ENCODE data around the gene SDR9C7.

DNA sequence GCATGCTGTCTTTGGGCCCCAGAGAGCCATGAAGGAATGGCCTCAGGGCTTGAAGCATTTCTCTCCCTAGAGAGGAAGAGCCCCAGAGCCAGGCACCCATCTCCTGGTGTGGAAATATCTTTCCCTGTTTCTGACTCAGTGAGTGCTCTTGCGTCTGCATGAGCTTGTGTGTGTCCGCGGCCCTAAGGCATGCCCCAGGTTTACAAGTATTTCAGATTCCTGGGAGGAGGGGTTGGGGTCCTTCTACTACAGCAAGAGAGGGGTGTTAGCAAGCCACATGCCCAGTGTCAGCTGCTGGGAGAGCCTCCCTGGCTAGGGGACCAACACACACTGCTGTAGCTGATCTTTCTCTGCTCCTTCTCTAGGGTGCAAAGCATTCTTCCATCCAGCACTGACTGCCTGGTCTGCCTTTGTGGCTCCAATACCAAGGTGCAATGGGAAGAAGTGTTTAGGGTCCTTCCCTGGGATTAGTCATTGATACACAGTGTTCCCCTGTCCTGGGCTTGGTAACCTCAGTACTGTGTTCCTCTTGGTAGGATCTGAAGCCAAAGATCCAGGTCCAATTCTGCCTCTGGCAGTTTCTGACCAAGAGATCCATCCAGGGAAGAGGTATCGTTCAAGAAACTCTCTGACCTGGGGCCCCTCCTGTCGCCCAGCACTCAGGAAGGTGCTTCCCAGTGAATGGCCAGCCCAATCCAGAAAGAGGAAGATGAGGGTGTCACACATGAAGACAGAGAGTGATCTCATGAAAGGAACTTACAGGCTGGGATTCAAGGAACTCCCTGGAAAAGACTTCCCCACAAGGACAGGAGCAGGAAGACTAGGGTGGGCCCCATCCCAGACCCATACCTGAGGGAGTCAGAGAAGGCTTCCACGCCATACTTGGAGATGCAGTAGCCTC is 20.1 kb upstream of the SDR9C7 start:
- TF ChIP-seq CTCF (IDR thresholded peaks at IDR 0.05; ENCODE audit: insufficient read depth, low read length) (no peak), POLR2AphosphoS5 (IDR thresholded peaks at IDR 0.05; ENCODE audit: low read depth) (no peak), REST (IDR thresholded peaks at IDR 0.05; ENCODE audit: insufficient replicate concordance, low read depth) (no peak), GABPA (IDR thresholded peaks at IDR 0.05; ENCODE audit: low read depth) (no peak)

All from HL-60 (cell line).